Left renal pelvis (tissue), 4 donors: Measurements from ENCODE around the gene IFFO2. TPM values are rescaled to one million over a fixed set of nuclear protein-coding genes. Genes with fewer than 3 reads are reported as not detected.

Source experiments
- DNase-seq, 4 donors: peaks; one replicate each; pipeline ENCODE4 v3.0.0-alpha.2; 2013; ENCODE audit warnings: low read depth in 4 of 4, low spot score in 3 of 4
- polyA plus RNA-seq, 4 donors: library from polyadenylated mRNA; unstranded; fragments of 120-200 nt; gene quantifications; one replicate each; pipeline ENCODE4 v1.2.1, GENCODE V29; 2013; ENCODE audit not compliant: insufficient read length in 4 of 4

The IFFO2 gene
- polyA plus RNA-seq, 4 donors: 8.7 to 28.7 (median 23.9) TPM

GRCh38 chr1:18953731-18954231, 2.7 kb downstream of the IFFO2 start:
- no peak for DNase-seq

- DNase-seq: no peak
These were observed 4.6 kb downstream of the IFFO2 start for GRCh38 chr1:18951818-18952391.

GRCh38 chr1:18951416-18951815, 5.1 kb downstream of the IFFO2 start:
- DNase-seq: no peak

- no peak for DNase-seq
These were observed 6.0 kb downstream of the IFFO2 start for GRCh38 chr1:18950401-18951026.

GRCh38 chr1:18949686-18950400, 6.6 kb downstream of the IFFO2 start:
- DNase-seq: peak in 1 of 4 donors; percentile 60

- no peak for DNase-seq
These were observed 7.4 kb downstream of the IFFO2 start for GRCh38 chr1:18948913-18949685.

- no peak for DNase-seq
These were observed 8.2 kb downstream of the IFFO2 start for GRCh38 chr1:18948048-18948912.

- DNase-seq: no peak
These were observed 8.9 kb downstream of the IFFO2 start for GRCh38 chr1:18947570-18947969.

GRCh38 chr1:18946550-18947381, 9.7 kb downstream of the IFFO2 start:
- no peak for DNase-seq

GRCh38 chr1:18945401-18945849, 11.1 kb downstream of the IFFO2 start:
- DNase-seq: peak; percentile 82 to 85 (median 84)

- no peak for DNase-seq
These were observed 11.7 kb downstream of the IFFO2 start for GRCh38 chr1:18944810-18945209.

- DNase-seq: no peak
These were observed 12.4 kb downstream of the IFFO2 start for GRCh38 chr1:18943914-18944572.

GRCh38 chr1:18943162-18943561, 13.3 kb downstream of the IFFO2 start:
- DNase-seq: no peak

GRCh38 chr1:18942340-18942739, 14.1 kb downstream of the IFFO2 start:
- no peak for DNase-seq

GRCh38 chr1:18941221-18942141, 15.0 kb downstream of the IFFO2 start:
- DNase-seq: no peak

- no peak for DNase-seq
These were observed 16.0 kb downstream of the IFFO2 start for GRCh38 chr1:18940303-18941020.
